GM12878 (cell line): ENCODE measurements around the gene ZNF142.

Experiments
- CTCF ChIP-seq, 3 experiments: IDR thresholded peaks in 2 of 3; conservative IDR thresholded peaks in 1 of 3; 2 replicates each; pipeline ENCODE4 v1.5.1; 2011; ENCODE audit warnings: low read depth in 3 of 3, low read length in 3 of 3, mild to moderate bottlenecking in 3 of 3, control low read depth in 2 of 3, moderate library complexity in 2 of 3, inconsistent platforms in 1 of 3, mixed read lengths in 1 of 3; ENCODE audit not compliant: control insufficient read depth in 2 of 3, insufficient read depth in 1 of 3; ENCODE audit errors: extremely low read depth in 1 of 3
- EP300 ChIP-seq, 2 experiments: fragments of 150-350 bp in 1 of 2; IDR thresholded peaks; 2 replicates each; pipeline ENCODE4 v1.6.1; 2011 to 2012; ENCODE audit warnings: low read depth in 2 of 2, low read length in 2 of 2, borderline replicate concordance in 1 of 2, improper control_type of control experiment in 1 of 2, inconsistent platforms in 1 of 2; ENCODE audit not compliant: control insufficient read depth in 1 of 2
- POLR2AphosphoS5 ChIP-seq: IDR thresholded peaks from 2 replicates; pipeline ENCODE4 v1.6.1; 2011; ENCODE audit warnings: mild to moderate bottlenecking, low read length, inconsistent platforms
- SP1 ChIP-seq: IDR thresholded peaks from one replicate; pipeline ENCODE4 v1.6.1; 2011; ENCODE audit warnings: low read depth, low read length
- USF2 ChIP-seq: IDR thresholded peaks from 2 replicates; pipeline ENCODE4 v1.6.1; 2011; ENCODE audit warnings: low read depth, low read length, improper control_type of control experiment, borderline replicate concordance

- TF ChIP-seq POLR2AphosphoS5 (no peak), SP1 (no peak), EP300 (IDR thresholded peaks at IDR 0.05; ENCODE audit: borderline replicate concordance in 1 of 2, control insufficient read depth in 1 of 2, low read depth in 2 of 2, low read length in 2 of 2) (no peak), CTCF (IDR thresholded peaks at IDR 0.05 in 2 of 3, conservative IDR thresholded peaks at IDR 0.05 in 1 of 3; ENCODE audit: control insufficient read depth in 2 of 3, extremely low read depth in 1 of 3, insufficient read depth in 1 of 3, low read depth in 3 of 3, low read length in 3 of 3) (no peak), USF2 (no peak)
Measured at GRCh38 chr2:218638372-218638771, 21.1 kb downstream of the ZNF142 start.
